ENCODE measurements around the gene VIPR2.

Gene VIPR2

GRCh38 chr7:159017741-159018140 is 126.9 kb downstream of the VIPR2 start:
- no peak for TF ChIP-seq CTCF (IDR thresholded peaks at IDR 0.05; ENCODE audit: low read depth, low read length)
- DNase-seq = no peak
- Histone ChIP-seq H3K27me3 (no peaks in the 10 kb centered on the region), H3K4me1 (no peaks in the 10 kb centered on the region), H3K9me3 (no peaks in the 10 kb centered on the region), H3K4me3 (ENCODE audit: low read depth, low read length) (no peak overlapping the region), H3K36me3 (no peaks in the 10 kb centered on the region)

- no peaks in the 10 kb centered on the region for H3K9me3 ChIP-seq
- no peak for TF ChIP-seq CTCF (IDR thresholded peaks at IDR 0.05; ENCODE audit: low read depth, low read length)
- H3K27me3 ChIP-seq = no peaks in the 10 kb centered on the region
- DNase-seq = no peak
- H3K4me3 ChIP-seq (ENCODE audit: low read depth, low read length) = no peak overlapping the region
- no peaks in the 10 kb centered on the region for H3K36me3 ChIP-seq
- H3K4me1 ChIP-seq = no peaks in the 10 kb centered on the region
Observed at GRCh38 chr7:159017210-159017609, 127.5 kb downstream of the VIPR2 start.

- no peak for DNase-seq
- Histone ChIP-seq H3K9me3 (no peaks in the 10 kb centered on the region), H3K36me3 (no peaks in the 10 kb centered on the region), H3K4me1 (no peaks in the 10 kb centered on the region), H3K4me3 (ENCODE audit: low read depth, low read length) (no peak overlapping the region), H3K27me3 (no peaks in the 10 kb centered on the region)
- TF ChIP-seq CTCF (IDR thresholded peaks at IDR 0.05; ENCODE audit: low read depth, low read length) = no peak
Observed at GRCh38 chr7:159016591-159016990, 128.1 kb downstream of the VIPR2 start.

GRCh38 chr7:159015454-159016410 is 128.9 kb downstream of the VIPR2 start:
- Histone ChIP-seq H3K4me3 (ENCODE audit: low read depth, low read length) (no peak overlapping the region), H3K27me3 (no peaks in the 10 kb centered on the region), H3K9me3 (no peaks in the 10 kb centered on the region), H3K36me3 (no peaks in the 10 kb centered on the region), H3K4me1 (no peaks in the 10 kb centered on the region)
- no peak for TF ChIP-seq CTCF (IDR thresholded peaks at IDR 0.05; ENCODE audit: low read depth, low read length)
- no peak for DNase-seq

GRCh38 chr7:159015081-159015453 is 129.6 kb downstream of the VIPR2 start:
- Histone ChIP-seq H3K4me1 (no peaks in the 10 kb centered on the region), H3K9me3 (no peaks in the 10 kb centered on the region), H3K4me3 (ENCODE audit: low read depth, low read length) (no peak overlapping the region), H3K36me3 (no peaks in the 10 kb centered on the region), H3K27me3 (no peaks in the 10 kb centered on the region)
- no peak for DNase-seq
- no peak for TF ChIP-seq CTCF (IDR thresholded peaks at IDR 0.05; ENCODE audit: low read depth, low read length)

All from BE2C (cell line).